Measurements from ENCODE around the gene BEAN1.
A peak's percentile ranks its signal among the peaks of the same experiment; 100 is the strongest.

BEAN1 gene

GRCh38 chr16:66470556-66470955 lies 43.5 kb downstream of the BEAN1 start:
- no peak for DNase-seq (ENCODE audit: low read depth)

- no peak for DNase-seq (ENCODE audit: low read depth)
These were observed 44.2 kb downstream of the BEAN1 start for GRCh38 chr16:66471264-66471663.

GRCh38 chr16:66471716-66472393 lies 44.8 kb downstream of the BEAN1 start:
- no peak for DNase-seq (ENCODE audit: low read depth)

GRCh38 chr16:66473051-66473571 lies 46.0 kb downstream of the BEAN1 start:
- no peak for DNase-seq (ENCODE audit: low read depth)

GRCh38 chr16:66473654-66474519 lies 46.8 kb downstream of the BEAN1 start:
- DNase-seq (ENCODE audit: low read depth), result no peak

- DNase-seq (ENCODE audit: low read depth), result peak; percentile 25
These were observed 47.7 kb downstream of the BEAN1 start for GRCh38 chr16:66474750-66475199.

GRCh38 chr16:66475232-66475631 lies 48.1 kb downstream of the BEAN1 start:
- no peak for DNase-seq (ENCODE audit: low read depth)

GRCh38 chr16:66476328-66477027 lies 49.4 kb downstream of the BEAN1 start:
- DNase-seq (ENCODE audit: low read depth), result peak; percentile 25

GRCh38 chr16:66477028-66477515 lies 50.0 kb downstream of the BEAN1 start:
- no peak for DNase-seq (ENCODE audit: low read depth)

- peak; percentile 69 for DNase-seq (ENCODE audit: low read depth)
These were observed 51.8 kb downstream of the BEAN1 start for GRCh38 chr16:66478733-66479511.

- DNase-seq (ENCODE audit: low read depth), result no peak
These were observed 52.7 kb downstream of the BEAN1 start for GRCh38 chr16:66479661-66480264.

GRCh38 chr16:66480265-66481080 lies 53.4 kb downstream of the BEAN1 start:
- DNase-seq (ENCODE audit: low read depth), result no peak

GRCh38 chr16:66481081-66481942 lies 54.2 kb downstream of the BEAN1 start:
- DNase-seq (ENCODE audit: low read depth), result no peak

GRCh38 chr16:66481943-66482390 lies 54.9 kb downstream of the BEAN1 start:
- no peak for DNase-seq (ENCODE audit: low read depth)

- peak; percentile 57 for DNase-seq (ENCODE audit: low read depth)
These were observed 56.8 kb downstream of the BEAN1 start for GRCh38 chr16:66483689-66484452.

- no peak for DNase-seq (ENCODE audit: low read depth)
These were observed 57.5 kb downstream of the BEAN1 start for GRCh38 chr16:66484453-66485213.

GRCh38 chr16:66485376-66485775 lies 58.3 kb downstream of the BEAN1 start:
- DNase-seq (ENCODE audit: low read depth), result no peak
